Gastroesophageal sphincter (tissue), 3 donors: ENCODE data around the gene ANXA5.

Source experiments
- POLR2A ChIP-seq, 2 donors: fragments of 450-650 bp; IDR thresholded peaks; one replicate each; pipeline ENCODE4 v1.6.1; 2017; ENCODE audit warnings: antibody characterized with exemption in 2 of 2, mild to moderate bottlenecking in 2 of 2, moderate library complexity in 1 of 2
- TF ChIP-seq, protein P1 (sequence below), 4 experiments: fragments of 200-600 bp in 2 of 4; fragments of 450-650 bp in 2 of 4; sonication (generic) in 1 of 4; IDR thresholded peaks; one replicate each; pipeline ENCODE4 v1.5.1; 2017 to 2019; ENCODE audit warnings: antibody characterized with exemption in 4 of 4, mild to moderate bottlenecking in 2 of 4, moderate library complexity in 2 of 4

DNA sequence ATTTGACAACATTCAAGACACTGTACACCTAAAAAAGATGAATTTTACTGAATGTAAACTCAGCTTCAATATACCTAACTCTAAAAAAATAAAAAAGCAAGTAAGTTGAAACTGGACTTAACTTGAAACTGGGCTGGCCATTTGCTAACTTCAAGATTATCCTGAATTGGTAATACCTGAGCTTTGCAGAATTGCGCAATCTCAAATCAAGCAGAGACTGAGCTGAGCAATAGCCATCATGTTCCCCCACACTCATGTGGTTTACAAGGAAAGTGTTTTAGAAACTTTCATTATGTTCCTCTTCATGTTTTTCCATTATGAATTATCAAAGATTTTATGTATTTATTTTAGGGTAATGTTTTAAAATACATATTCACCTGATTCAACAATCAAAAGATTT is 38.7 kb downstream of the ANXA5 start:
- TF ChIP-seq, protein P1, sequence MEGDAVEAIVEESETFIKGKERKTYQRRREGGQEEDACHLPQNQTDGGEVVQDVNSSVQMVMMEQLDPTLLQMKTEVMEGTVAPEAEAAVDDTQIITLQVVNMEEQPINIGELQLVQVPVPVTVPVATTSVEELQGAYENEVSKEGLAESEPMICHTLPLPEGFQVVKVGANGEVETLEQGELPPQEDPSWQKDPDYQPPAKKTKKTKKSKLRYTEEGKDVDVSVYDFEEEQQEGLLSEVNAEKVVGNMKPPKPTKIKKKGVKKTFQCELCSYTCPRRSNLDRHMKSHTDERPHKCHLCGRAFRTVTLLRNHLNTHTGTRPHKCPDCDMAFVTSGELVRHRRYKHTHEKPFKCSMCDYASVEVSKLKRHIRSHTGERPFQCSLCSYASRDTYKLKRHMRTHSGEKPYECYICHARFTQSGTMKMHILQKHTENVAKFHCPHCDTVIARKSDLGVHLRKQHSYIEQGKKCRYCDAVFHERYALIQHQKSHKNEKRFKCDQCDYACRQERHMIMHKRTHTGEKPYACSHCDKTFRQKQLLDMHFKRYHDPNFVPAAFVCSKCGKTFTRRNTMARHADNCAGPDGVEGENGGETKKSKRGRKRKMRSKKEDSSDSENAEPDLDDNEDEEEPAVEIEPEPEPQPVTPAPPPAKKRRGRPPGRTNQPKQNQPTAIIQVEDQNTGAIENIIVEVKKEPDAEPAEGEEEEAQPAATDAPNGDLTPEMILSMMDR (IDR thresholded peaks at IDR 0.05) = no peak
- no peak for TF ChIP-seq POLR2A (IDR thresholded peaks at IDR 0.05)
